Progenitor cell of endocrine pancreas (in vitro differentiated cells): Measurements from ENCODE around the gene ANKS1B. TPM values are rescaled to one million over a fixed set of nuclear protein-coding genes. Genes with fewer than 3 reads are reported as not detected.

Experiments
- DNase-seq: peaks from one replicate; pipeline ENCODE4 v3.0.0; 2021; ENCODE audit warnings: low spot score; ENCODE audit not compliant: unreplicated experiment
- H3K27ac Mint-ChIP-seq: 2 replicates; pipeline ENCODE4 v1.8.0; 2021; ENCODE audit warnings: mild to moderate bottlenecking, moderate library complexity, mixed read lengths
- H3K27me3 Mint-ChIP-seq: 2 replicates; pipeline ENCODE4 v1.8.0; 2021; ENCODE audit warnings: mixed read lengths
- H3K36me3 Mint-ChIP-seq: 2 replicates; pipeline ENCODE4 v1.8.0; 2022; ENCODE audit warnings: mixed read lengths; ENCODE audit not compliant: insufficient read depth
- H3K4me1 Mint-ChIP-seq: 2 replicates; pipeline ENCODE4 v1.8.0; 2021; ENCODE audit warnings: low read depth, mixed read lengths
- H3K4me3 Mint-ChIP-seq: 2 replicates; pipeline ENCODE4 v1.8.0; 2021; ENCODE audit warnings: low read depth, mild to moderate bottlenecking, moderate library complexity, mixed read lengths
- H3K9me3 Mint-ChIP-seq: 2 replicates; pipeline ENCODE4 v1.8.0; 2021; ENCODE audit warnings: low read depth, mixed read lengths
- total RNA-seq: library from RNA; stranded (reverse); gene quantifications from 2 replicates; pipeline ENCODE4 v1.2.1, GENCODE V29; 2021
- TF ChIP-seq, protein P1 (sequence below): fragments of 200-600 bp; sonication (generic); IDR thresholded peaks from one replicate; pipeline ENCODE4 v1.5.0; 2021; ENCODE audit warnings: antibody characterized with exemption, mild to moderate bottlenecking; ENCODE audit not compliant: unreplicated experiment

Gene ANKS1B
- total RNA-seq, 1 donor from 2014 or later, result 10.1 TPM

DNA sequence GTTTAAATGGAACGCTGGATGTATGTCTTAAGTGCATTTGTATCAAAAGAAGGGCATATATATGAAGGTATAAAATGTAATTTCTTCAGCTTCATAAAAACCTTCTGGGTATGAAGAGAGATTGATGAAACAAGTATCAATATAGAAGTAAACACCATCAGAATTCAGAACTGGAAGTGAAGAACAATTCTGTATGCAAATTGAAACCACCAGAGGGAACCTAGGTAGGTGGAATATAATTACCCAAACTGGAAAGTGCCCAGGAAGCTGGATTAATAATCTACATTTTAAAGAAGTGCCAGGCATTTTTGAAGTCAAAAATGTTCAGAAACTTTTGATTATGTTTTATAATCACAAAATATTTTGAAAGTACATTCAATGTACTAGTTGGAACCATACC, 673.4 kb downstream of the ANKS1B start:
- Mint-ChIP-seq H3K9me3 (peaks cover 18% of the 10 kb centered on the region), H3K27ac (no peak overlapping the region), H3K4me1 (no peaks in the 10 kb centered on the region), H3K36me3 (no peaks in the 10 kb centered on the region), H3K27me3 (no peaks in the 10 kb centered on the region), H3K4me3 (no peak overlapping the region)
- DNase-seq, result no peak
- TF ChIP-seq, protein P1, sequence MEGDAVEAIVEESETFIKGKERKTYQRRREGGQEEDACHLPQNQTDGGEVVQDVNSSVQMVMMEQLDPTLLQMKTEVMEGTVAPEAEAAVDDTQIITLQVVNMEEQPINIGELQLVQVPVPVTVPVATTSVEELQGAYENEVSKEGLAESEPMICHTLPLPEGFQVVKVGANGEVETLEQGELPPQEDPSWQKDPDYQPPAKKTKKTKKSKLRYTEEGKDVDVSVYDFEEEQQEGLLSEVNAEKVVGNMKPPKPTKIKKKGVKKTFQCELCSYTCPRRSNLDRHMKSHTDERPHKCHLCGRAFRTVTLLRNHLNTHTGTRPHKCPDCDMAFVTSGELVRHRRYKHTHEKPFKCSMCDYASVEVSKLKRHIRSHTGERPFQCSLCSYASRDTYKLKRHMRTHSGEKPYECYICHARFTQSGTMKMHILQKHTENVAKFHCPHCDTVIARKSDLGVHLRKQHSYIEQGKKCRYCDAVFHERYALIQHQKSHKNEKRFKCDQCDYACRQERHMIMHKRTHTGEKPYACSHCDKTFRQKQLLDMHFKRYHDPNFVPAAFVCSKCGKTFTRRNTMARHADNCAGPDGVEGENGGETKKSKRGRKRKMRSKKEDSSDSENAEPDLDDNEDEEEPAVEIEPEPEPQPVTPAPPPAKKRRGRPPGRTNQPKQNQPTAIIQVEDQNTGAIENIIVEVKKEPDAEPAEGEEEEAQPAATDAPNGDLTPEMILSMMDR, result no peak

DNA sequence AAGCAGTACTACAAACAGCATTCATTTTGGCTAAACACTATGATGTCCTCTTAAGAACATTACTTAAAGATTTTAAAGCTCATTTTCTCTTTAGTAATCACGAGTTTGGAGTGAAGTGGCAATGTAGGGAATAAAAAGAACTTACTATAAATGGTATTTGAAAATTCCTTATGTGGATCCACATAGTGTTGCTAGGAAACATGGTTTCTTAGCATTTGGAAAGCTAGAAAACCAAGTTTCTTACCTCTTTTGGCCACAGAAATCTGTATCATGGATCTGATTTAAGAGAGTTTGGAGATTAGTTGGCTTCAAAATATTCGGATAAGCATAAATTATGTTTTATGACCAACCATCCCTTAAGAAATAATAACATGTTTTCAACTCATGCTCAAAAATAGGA, 674.9 kb downstream of the ANKS1B start:
- Mint-ChIP-seq H3K36me3 (no peaks in the 10 kb centered on the region), H3K27me3 (no peaks in the 10 kb centered on the region), H3K4me3 (no peak overlapping the region), H3K9me3 (peaks cover 18% of the 10 kb centered on the region), H3K4me1 (no peaks in the 10 kb centered on the region), H3K27ac (no peak overlapping the region)
- DNase-seq, result no peak
- TF ChIP-seq, protein P1, result no peak

DNA sequence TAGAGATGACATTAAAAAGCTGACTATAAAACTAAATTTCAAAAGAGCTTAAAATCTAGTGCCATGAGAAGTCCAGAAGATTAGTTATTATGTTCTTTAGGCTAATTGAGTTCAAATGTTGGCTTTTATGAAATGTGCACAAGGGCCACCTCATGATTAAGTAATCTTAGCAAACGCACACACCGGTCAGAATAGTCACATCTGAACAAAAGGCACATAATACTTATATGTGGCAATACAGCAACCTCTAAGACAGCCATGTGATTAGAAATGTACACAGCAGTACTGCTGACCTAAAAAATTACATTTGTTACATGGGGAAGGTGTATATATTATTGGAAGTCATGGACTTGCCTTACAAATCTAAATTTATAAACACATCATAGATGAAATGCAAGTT, 681.9 kb downstream of the ANKS1B start:
- Mint-ChIP-seq H3K9me3 (peaks cover 4% of the 10 kb centered on the region), H3K27ac (no peak overlapping the region), H3K4me1 (peaks cover 14% of the 10 kb centered on the region), H3K36me3 (no peaks in the 10 kb centered on the region), H3K27me3 (no peaks in the 10 kb centered on the region), H3K4me3 (no peak overlapping the region)
- no peak for DNase-seq
- TF ChIP-seq, protein P1, result no peak

DNA sequence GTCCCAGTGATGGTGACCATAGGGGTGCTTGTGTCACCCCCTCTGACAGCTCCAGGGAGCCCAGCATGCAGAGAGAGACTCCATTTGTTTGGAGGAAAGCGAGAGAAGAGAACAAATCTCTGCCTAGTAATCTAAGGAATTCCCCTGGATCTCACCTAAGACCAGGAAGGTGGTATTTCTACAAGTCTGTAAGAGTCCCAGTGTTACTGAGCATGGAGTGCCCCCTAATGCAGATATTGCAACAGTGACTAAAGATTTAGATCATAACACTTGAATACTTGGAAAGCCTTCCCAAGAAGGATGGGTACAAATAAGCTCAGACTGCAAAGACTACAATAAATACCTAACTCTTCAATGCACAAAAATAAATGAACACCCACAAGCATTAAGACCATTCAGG, 697.6 kb downstream of the ANKS1B start:
- H3K27ac Mint-ChIP-seq, result no peak overlapping the region
- peaks cover 2% of the 10 kb centered on the region for H3K4me1 Mint-ChIP-seq
- TF ChIP-seq, protein P1, result no peak
- H3K4me3 Mint-ChIP-seq, result no peak overlapping the region
- H3K36me3 Mint-ChIP-seq, result peaks cover 7% of the 10 kb centered on the region
- no peak for DNase-seq
- H3K9me3 Mint-ChIP-seq, result peaks cover 28% of the 10 kb centered on the region
- no peaks in the 10 kb centered on the region for H3K27me3 Mint-ChIP-seq

DNA sequence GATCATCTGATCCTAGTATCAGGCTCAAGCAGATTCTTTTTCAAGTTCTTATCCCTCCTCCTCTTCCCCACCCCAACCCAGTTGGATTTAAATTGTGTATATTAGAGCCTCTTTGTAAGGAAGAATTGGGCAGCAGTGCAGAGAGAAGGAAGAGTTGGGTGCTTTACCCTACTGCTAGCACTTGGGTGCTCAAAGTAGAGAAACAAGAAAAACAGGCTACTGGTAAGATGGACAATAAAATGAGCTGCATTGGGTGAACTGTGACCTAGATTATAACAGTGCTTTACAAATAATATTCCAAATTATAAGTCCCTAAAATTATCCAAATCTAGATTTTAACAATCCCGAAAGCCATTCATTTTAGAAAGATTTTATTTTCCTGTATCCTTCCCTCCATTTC, 700.6 kb downstream of the ANKS1B start:
- H3K27ac Mint-ChIP-seq, result no peak overlapping the region
- H3K4me1 Mint-ChIP-seq, result peaks cover 2% of the 10 kb centered on the region
- H3K36me3 Mint-ChIP-seq, result no peaks in the 10 kb centered on the region
- peaks cover 6% of the 10 kb centered on the region for H3K9me3 Mint-ChIP-seq
- no peaks in the 10 kb centered on the region for H3K27me3 Mint-ChIP-seq
- no peak overlapping the region for H3K4me3 Mint-ChIP-seq
- TF ChIP-seq, protein P1, result no peak
- DNase-seq, result no peak
